ENCODE data around the gene AGBL5.

DNA sequence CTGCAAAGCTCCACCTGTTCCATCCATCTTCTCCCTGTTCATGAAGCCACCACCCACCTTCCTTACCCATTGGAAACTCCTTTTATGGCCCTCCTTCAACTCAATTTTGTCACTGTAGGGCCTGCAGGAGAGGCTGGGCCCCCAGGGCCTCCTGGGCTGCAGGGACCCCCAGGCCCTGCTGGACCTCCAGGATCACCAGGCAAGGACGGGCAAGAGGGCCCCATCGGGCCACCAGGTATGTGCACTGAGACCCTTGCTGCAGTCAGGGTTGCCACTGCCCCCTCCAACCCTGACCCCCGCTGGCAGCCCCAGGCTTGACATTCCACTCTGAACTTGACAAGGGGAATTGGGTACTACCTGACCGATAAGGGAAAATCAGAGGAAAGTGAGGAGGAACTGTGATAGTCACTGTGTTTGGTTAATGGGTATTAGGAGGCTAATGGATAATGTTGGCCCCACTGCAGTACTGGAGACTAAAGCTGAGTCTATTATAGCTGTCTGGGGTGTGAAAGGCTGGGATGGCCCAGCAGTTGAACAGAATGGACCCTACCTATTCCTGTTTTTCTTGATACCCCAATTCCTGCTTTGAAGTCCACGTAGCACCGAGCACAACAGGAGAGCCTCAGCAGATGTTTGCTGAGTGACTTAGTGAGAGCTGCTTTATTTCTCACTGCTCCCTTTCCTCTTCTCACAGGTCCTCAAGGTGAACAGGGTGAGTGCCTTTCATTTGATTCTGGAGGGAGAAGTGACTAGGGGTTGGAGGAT lies 33.0 kb downstream of the AGBL5 start:
- TF ChIP-seq, protein P1, sequence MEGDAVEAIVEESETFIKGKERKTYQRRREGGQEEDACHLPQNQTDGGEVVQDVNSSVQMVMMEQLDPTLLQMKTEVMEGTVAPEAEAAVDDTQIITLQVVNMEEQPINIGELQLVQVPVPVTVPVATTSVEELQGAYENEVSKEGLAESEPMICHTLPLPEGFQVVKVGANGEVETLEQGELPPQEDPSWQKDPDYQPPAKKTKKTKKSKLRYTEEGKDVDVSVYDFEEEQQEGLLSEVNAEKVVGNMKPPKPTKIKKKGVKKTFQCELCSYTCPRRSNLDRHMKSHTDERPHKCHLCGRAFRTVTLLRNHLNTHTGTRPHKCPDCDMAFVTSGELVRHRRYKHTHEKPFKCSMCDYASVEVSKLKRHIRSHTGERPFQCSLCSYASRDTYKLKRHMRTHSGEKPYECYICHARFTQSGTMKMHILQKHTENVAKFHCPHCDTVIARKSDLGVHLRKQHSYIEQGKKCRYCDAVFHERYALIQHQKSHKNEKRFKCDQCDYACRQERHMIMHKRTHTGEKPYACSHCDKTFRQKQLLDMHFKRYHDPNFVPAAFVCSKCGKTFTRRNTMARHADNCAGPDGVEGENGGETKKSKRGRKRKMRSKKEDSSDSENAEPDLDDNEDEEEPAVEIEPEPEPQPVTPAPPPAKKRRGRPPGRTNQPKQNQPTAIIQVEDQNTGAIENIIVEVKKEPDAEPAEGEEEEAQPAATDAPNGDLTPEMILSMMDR (IDR thresholded peaks at IDR 0.05) = no peak
- no peak for TF ChIP-seq EZH2 (IDR thresholded peaks at IDR 0.05; ENCODE audit: borderline replicate concordance, insufficient read depth, low read depth, low read length, poor library complexity, severe bottlenecking)
